ENCODE measurements around the gene ZNF283.
"Not testable (repeated sequence)": the region's sequence is repeated elsewhere in the genome, so short reads cannot be mapped to it uniquely, and the experiment has no call there.

The ZNF283 gene

DNA sequence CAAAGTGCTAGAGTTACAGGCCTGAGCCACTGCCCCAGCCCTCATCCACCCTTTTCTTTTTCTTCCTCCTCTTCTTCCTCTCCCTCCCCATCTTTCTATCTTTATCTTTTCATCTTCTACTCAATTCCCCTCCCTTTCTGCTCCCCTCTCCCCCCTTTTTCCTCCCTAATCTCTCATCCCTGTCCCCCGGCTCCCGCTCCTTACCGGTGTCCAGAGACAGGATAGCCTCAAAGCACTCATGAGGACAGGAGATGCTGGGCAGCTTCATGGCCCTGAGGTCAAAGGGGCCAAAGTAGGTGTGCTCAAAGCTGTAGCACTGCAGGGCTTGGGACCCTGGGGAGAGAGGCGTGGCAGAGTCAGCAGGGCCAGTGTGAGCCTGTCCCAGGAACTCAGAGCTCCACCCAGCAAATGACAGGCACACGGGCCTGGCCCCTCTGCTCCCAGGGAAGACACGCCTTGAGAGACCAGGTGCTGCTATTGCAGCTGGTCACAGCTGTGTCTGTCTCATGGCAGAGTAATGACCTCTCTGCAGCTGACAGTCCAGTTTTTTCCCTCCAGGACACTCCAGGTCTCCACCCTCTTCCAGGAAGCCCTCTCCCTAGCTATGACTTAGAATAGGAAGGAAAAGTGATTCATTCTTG lies 27.5 kb upstream of the ZNF283 start:
- TF ChIP-seq, protein P1, sequence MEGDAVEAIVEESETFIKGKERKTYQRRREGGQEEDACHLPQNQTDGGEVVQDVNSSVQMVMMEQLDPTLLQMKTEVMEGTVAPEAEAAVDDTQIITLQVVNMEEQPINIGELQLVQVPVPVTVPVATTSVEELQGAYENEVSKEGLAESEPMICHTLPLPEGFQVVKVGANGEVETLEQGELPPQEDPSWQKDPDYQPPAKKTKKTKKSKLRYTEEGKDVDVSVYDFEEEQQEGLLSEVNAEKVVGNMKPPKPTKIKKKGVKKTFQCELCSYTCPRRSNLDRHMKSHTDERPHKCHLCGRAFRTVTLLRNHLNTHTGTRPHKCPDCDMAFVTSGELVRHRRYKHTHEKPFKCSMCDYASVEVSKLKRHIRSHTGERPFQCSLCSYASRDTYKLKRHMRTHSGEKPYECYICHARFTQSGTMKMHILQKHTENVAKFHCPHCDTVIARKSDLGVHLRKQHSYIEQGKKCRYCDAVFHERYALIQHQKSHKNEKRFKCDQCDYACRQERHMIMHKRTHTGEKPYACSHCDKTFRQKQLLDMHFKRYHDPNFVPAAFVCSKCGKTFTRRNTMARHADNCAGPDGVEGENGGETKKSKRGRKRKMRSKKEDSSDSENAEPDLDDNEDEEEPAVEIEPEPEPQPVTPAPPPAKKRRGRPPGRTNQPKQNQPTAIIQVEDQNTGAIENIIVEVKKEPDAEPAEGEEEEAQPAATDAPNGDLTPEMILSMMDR (IDR thresholded peaks at IDR 0.05; ENCODE audit: control insufficient read depth, extremely low read depth, insufficient read depth): no peak

DNA sequence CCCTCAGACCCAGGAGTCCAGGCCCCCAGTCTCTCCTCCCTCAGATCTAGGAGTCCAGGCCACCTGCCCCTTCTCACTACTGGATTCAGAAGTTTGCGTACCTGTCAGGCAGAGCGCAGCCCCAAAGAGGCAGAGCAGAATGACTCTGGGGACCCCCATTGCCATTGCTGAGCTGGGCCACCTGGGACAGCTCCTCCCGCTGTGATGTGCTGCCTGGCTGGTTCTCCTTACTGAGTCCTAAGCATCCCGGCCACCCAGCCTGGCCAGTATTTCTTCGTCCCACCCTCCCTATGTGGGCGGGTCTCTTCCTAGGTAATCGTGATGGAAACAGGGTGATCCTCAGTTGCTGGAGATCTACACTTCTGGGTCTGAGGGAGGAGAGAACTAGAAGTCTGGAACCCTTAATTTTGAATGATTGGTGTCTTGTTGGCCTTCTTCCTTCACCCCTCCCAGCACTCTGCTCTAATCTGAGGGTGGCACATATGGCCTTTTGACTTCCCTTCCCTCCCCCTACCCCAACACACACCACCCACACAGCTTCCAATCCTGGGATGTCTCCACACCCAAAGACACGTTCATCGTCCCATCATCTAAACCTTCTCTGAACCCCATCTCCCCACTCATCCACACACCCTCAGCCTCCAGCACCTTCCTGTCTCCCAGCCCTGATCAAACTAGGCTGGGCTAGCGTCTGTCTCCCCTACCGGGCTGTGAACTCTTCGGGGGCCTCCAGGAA lies 24.7 kb upstream of the ZNF283 start, which contains the start of gene LYPD5:
Gene LYPD5, minus strand, starts transcription at position 232 of the 736 bp plus-strand sequence. Its CDS starts 67 bp downstream, at position 165.
- no peak within 1 kb of the TSS for H3K4me3 ChIP-seq (ENCODE audit: low read depth, low read length)
- DNase-seq (ENCODE audit: low read depth): no peak
- TF ChIP-seq, protein P1 (IDR thresholded peaks at IDR 0.05; ENCODE audit: control insufficient read depth, extremely low read depth, insufficient read depth): no peak

More for the DNA sequence above, 27.5 kb upstream of the ZNF283 start:
- DNase-seq (ENCODE audit: low read depth): no peak
- H3K4me3 ChIP-seq (ENCODE audit: low read depth, low read length): no peak overlapping the region

DNA sequence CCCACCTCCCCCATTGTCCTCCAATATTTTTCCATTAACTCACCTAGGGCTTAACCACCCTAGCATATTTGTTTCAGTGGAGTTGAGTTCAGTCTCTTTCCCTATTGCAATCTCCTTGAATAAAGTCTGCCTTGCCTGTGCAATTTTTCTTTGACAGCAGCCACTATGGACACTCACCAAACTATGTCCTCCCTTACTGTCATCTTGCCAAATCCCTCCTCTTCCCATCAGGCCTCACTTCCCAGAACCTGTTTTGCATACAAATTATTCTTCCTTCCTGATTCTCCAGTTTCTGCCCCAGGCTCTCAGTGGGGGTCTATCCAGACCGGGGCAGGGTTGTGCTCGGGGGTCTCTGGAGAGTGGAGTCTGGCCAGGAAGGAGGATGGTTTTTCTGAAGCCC lies 22.7 kb upstream of the ZNF283 start:
- TF ChIP-seq, protein P1 (IDR thresholded peaks at IDR 0.05; ENCODE audit: control insufficient read depth, extremely low read depth, insufficient read depth): no peak
- H3K4me3 ChIP-seq (ENCODE audit: low read depth, low read length): no peak overlapping the region
- DNase-seq (ENCODE audit: low read depth): no peak

DNA sequence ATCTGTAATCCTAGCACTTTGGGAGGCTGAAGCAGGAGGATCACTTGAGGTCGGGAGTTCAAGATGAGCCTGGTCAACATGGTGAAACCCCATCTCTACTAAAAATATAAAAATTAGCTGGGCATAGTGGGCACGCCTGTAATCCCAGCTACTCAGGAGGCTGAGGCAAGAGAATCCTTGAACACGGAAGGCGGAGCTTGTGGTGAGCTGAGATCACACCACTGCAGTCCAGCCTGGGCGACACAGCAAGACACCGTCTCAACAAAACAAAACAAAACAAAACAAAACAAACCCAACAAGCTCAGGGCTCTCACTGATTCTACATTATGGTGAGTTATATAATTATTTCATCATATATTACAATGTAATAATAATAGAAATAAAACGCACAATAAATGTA lies 20.7 kb upstream of the ZNF283 start:
- H3K4me3 ChIP-seq (ENCODE audit: low read depth, low read length); DNase-seq (ENCODE audit: low read depth): not testable (repeated sequence)

DNA sequence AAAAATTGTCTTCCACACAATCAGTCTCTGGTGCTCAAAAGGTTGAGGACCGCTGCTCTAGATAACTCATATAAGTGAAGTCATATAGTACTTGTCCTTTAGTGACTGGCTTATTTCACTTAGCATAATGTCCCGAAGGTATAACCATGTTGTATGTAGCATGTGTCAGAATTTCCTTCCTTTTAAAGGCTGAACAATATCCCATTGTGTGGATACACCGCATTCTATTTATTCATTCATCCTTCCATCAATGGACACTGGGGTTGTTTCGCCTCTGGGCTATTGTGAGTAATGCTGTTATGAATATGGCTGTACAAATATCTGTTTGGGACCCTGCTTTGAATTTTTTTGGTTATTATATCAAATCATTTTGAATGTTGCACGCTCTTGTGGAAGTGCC lies 20.3 kb upstream of the ZNF283 start:
- no peak for DNase-seq (ENCODE audit: low read depth)
- no peak overlapping the region for H3K4me3 ChIP-seq (ENCODE audit: low read depth, low read length)
- TF ChIP-seq, protein P1 (IDR thresholded peaks at IDR 0.05; ENCODE audit: control insufficient read depth, extremely low read depth, insufficient read depth): no peak

DNA sequence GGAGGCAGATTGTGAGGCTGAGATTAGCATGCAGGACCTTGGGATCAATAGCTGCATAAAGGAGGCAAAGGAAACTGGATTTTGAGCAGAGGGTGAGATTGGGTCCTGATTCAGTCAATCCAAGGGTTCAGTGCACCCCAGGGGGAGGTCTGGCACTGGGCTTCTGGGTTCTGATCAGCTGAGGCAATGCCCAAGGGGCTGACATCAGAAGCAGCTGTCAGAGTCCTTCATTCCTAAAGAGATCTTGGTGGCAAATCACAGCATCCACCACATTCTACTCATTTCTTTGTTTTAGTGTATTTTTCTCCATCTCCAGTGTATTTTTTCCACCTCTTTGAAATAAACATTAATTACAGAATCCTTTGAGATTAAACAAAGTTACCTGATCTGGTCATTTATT lies 19.5 kb upstream of the ZNF283 start:
- H3K4me3 ChIP-seq (ENCODE audit: low read depth, low read length): no peak overlapping the region
- DNase-seq (ENCODE audit: low read depth): no peak
- TF ChIP-seq, protein P1 (IDR thresholded peaks at IDR 0.05; ENCODE audit: control insufficient read depth, extremely low read depth, insufficient read depth): no peak

DNA sequence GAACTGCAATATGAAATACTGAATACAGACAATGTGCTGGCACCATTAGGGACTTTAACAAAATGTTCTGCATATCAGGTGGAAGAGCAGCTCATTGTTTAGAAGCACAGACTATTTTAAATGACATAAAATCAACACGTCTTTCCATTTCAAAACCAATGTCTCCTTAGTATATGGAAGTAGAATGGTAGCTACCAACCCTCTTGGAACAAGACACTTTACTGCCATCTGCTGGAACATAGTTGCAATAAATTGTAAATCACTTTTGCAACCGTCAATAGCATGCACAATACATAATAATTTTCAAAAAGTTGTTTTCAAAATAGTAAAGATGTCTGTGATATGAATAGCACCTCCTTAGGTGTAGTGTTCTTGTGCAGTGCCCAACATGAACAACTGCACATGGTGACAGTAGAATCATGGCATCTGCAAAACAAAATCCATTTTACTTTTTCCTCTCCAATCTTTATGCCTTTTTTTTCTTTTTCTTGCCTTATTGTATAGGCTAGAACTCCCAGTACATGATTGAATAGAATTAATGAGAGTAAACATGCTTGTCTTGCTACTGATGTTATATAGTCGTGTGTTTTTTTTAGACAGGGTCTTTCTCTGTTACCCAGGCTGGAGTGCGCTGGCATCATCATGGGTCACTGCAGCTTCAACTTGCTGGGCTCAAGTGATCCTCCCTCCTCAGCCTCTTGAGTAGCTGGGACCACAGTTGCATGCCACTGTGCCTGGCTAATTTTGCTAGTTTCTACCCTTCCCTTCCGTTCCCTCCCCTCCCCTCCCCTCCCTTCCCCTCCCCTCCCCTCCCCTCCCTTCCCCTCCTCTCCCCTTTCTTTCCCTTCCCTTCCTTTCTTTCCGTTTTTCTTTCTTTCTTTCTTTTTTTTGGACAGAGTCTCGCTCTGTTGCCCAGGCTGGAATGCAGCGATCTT lies 17.1 kb upstream of the ZNF283 start:
- DNase-seq (ENCODE audit: low read depth): no peak
- TF ChIP-seq, protein P1 (IDR thresholded peaks at IDR 0.05; ENCODE audit: control insufficient read depth, extremely low read depth, insufficient read depth): peak; percentile 41
- H3K4me3 ChIP-seq (ENCODE audit: low read depth, low read length): no peak overlapping the region
